Measurements from ENCODE around the gene CREB5.

CREB5 gene

GRCh38 chr7:28767356-28767755, 355.0 kb downstream of the CREB5 start:
- Histone ChIP-seq H3K36me3 (ENCODE audit: insufficient read depth, low read length) (no peaks in the 10 kb centered on the region), H3K27me3 (ENCODE audit: insufficient read depth, low read length) (no peaks in the 10 kb centered on the region), H3K27ac (ENCODE audit: low read depth, low read length) (no peak overlapping the region), H3K4me1 (ENCODE audit: insufficient read depth, low read length) (no peaks in the 10 kb centered on the region), H3K4me3 (ENCODE audit: low read length) (no peak overlapping the region), H3K9me3 (ENCODE audit: insufficient read depth, low read depth, low read length) (no peaks in the 10 kb centered on the region), H3K9ac (ENCODE audit: low read depth, low read length) (no peak overlapping the region)
- 94% methylated on average over 3 of the region's 3 CpGs for WGBS

GRCh38 chr7:28768577-28769147, 356.3 kb downstream of the CREB5 start:
- H3K4me1 ChIP-seq (ENCODE audit: insufficient read depth, low read length): no peaks in the 10 kb centered on the region
- H3K9ac ChIP-seq (ENCODE audit: low read depth, low read length): no peak overlapping the region
- H3K27me3 ChIP-seq (ENCODE audit: insufficient read depth, low read length): no peaks in the 10 kb centered on the region
- H3K27ac ChIP-seq (ENCODE audit: low read depth, low read length): no peak overlapping the region
- WGBS: no CpG with 5 or more reads among the region's 1 CpG
- H3K4me3 ChIP-seq (ENCODE audit: low read length): no peak overlapping the region
- no peaks in the 10 kb centered on the region for H3K36me3 ChIP-seq (ENCODE audit: insufficient read depth, low read length)
- H3K9me3 ChIP-seq (ENCODE audit: insufficient read depth, low read depth, low read length): no peaks in the 10 kb centered on the region

- WGBS: 94% methylated on average over 14 of the region's 14 CpGs
- H3K27me3 ChIP-seq (ENCODE audit: insufficient read depth, low read length): no peaks in the 10 kb centered on the region
- H3K4me3 ChIP-seq (ENCODE audit: low read length): no peak overlapping the region
- no peak overlapping the region for H3K27ac ChIP-seq (ENCODE audit: low read depth, low read length)
- no peaks in the 10 kb centered on the region for H3K4me1 ChIP-seq (ENCODE audit: insufficient read depth, low read length)
- H3K9ac ChIP-seq (ENCODE audit: low read depth, low read length): no peak overlapping the region
- no peaks in the 10 kb centered on the region for H3K36me3 ChIP-seq (ENCODE audit: insufficient read depth, low read length)
- no peaks in the 10 kb centered on the region for H3K9me3 ChIP-seq (ENCODE audit: insufficient read depth, low read depth, low read length)
Measured at GRCh38 chr7:28771906-28772622, 359.7 kb downstream of the CREB5 start.

GRCh38 chr7:28773423-28774145, 361.3 kb downstream of the CREB5 start:
- no peaks in the 10 kb centered on the region for H3K4me1 ChIP-seq (ENCODE audit: insufficient read depth, low read length)
- no peaks in the 10 kb centered on the region for H3K9me3 ChIP-seq (ENCODE audit: insufficient read depth, low read depth, low read length)
- no peak overlapping the region for H3K27ac ChIP-seq (ENCODE audit: low read depth, low read length)
- H3K4me3 ChIP-seq (ENCODE audit: low read length): no peak overlapping the region
- no peaks in the 10 kb centered on the region for H3K36me3 ChIP-seq (ENCODE audit: insufficient read depth, low read length)
- no peaks in the 10 kb centered on the region for H3K27me3 ChIP-seq (ENCODE audit: insufficient read depth, low read length)
- H3K9ac ChIP-seq (ENCODE audit: low read depth, low read length): no peak overlapping the region
- 100% methylated on average over 4 of the region's 6 CpGs for whole genome bisulfite sequencing

- Histone ChIP-seq H3K27me3 (ENCODE audit: insufficient read depth, low read length) (no peaks in the 10 kb centered on the region), H3K9me3 (ENCODE audit: insufficient read depth, low read depth, low read length) (no peaks in the 10 kb centered on the region), H3K27ac (ENCODE audit: low read depth, low read length) (no peak overlapping the region), H3K4me3 (ENCODE audit: low read length) (no peak overlapping the region), H3K4me1 (ENCODE audit: insufficient read depth, low read length) (no peaks in the 10 kb centered on the region), H3K9ac (ENCODE audit: low read depth, low read length) (no peak overlapping the region), H3K36me3 (ENCODE audit: insufficient read depth, low read length) (no peaks in the 10 kb centered on the region)
- WGBS: 97% methylated on average over 2 of the region's 4 CpGs
Measured at GRCh38 chr7:28774261-28774988, 362.1 kb downstream of the CREB5 start.

GRCh38 chr7:28776463-28777157, 364.3 kb downstream of the CREB5 start:
- Histone ChIP-seq H3K9me3 (ENCODE audit: insufficient read depth, low read depth, low read length) (no peaks in the 10 kb centered on the region), H3K4me1 (ENCODE audit: insufficient read depth, low read length) (no peaks in the 10 kb centered on the region), H3K4me3 (ENCODE audit: low read length) (no peak overlapping the region), H3K27ac (ENCODE audit: low read depth, low read length) (no peak overlapping the region), H3K27me3 (ENCODE audit: insufficient read depth, low read length) (no peaks in the 10 kb centered on the region), H3K36me3 (ENCODE audit: insufficient read depth, low read length) (no peaks in the 10 kb centered on the region), H3K9ac (ENCODE audit: low read depth, low read length) (no peak overlapping the region)
- WGBS: 96% methylated on average over 4 of the region's 4 CpGs

- Histone ChIP-seq H3K36me3 (ENCODE audit: insufficient read depth, low read length) (no peaks in the 10 kb centered on the region), H3K9me3 (ENCODE audit: insufficient read depth, low read depth, low read length) (no peaks in the 10 kb centered on the region), H3K4me1 (ENCODE audit: insufficient read depth, low read length) (no peaks in the 10 kb centered on the region), H3K4me3 (ENCODE audit: low read length) (no peak overlapping the region), H3K27ac (ENCODE audit: low read depth, low read length) (no peak overlapping the region), H3K9ac (ENCODE audit: low read depth, low read length) (no peak overlapping the region), H3K27me3 (ENCODE audit: insufficient read depth, low read length) (no peaks in the 10 kb centered on the region)
- WGBS: 95% methylated on average over 3 of the region's 4 CpGs
Measured at GRCh38 chr7:28778786-28779185, 366.5 kb downstream of the CREB5 start.

- WGBS: 91% methylated on average over 6 of the region's 6 CpGs
- Histone ChIP-seq H3K36me3 (ENCODE audit: insufficient read depth, low read length) (no peaks in the 10 kb centered on the region), H3K27me3 (ENCODE audit: insufficient read depth, low read length) (no peaks in the 10 kb centered on the region)
Measured at GRCh38 chr7:28779954-28780353, 367.6 kb downstream of the CREB5 start.

GRCh38 chr7:28782362-28782761, 370.0 kb downstream of the CREB5 start:
- H3K27me3 ChIP-seq (ENCODE audit: insufficient read depth, low read length): no peaks in the 10 kb centered on the region
- H3K9me3 ChIP-seq (ENCODE audit: insufficient read depth, low read depth, low read length): no peaks in the 10 kb centered on the region
- no peaks in the 10 kb centered on the region for H3K4me1 ChIP-seq (ENCODE audit: insufficient read depth, low read length)
- no peak overlapping the region for H3K4me3 ChIP-seq (ENCODE audit: low read length)
- 92% methylated on average over 2 of the region's 2 CpGs for WGBS
- H3K27ac ChIP-seq (ENCODE audit: low read depth, low read length): no peak overlapping the region
- no peak overlapping the region for H3K9ac ChIP-seq (ENCODE audit: low read depth, low read length)
- H3K36me3 ChIP-seq (ENCODE audit: insufficient read depth, low read length): no peaks in the 10 kb centered on the region

More at GRCh38 chr7:28779954-28780353, 367.6 kb downstream of the CREB5 start:
- no peaks in the 10 kb centered on the region for H3K4me1 ChIP-seq (ENCODE audit: insufficient read depth, low read length)
- no peaks in the 10 kb centered on the region for H3K9me3 ChIP-seq (ENCODE audit: insufficient read depth, low read depth, low read length)
- H3K9ac ChIP-seq (ENCODE audit: low read depth, low read length): no peak overlapping the region
- no peak overlapping the region for H3K4me3 ChIP-seq (ENCODE audit: low read length)
- H3K27ac ChIP-seq (ENCODE audit: low read depth, low read length): no peak overlapping the region

- Histone ChIP-seq H3K9ac (ENCODE audit: low read depth, low read length) (no peak overlapping the region), H3K27me3 (ENCODE audit: insufficient read depth, low read length) (no peaks in the 10 kb centered on the region), H3K9me3 (ENCODE audit: insufficient read depth, low read depth, low read length) (no peaks in the 10 kb centered on the region), H3K36me3 (ENCODE audit: insufficient read depth, low read length) (no peaks in the 10 kb centered on the region), H3K4me1 (ENCODE audit: insufficient read depth, low read length) (no peaks in the 10 kb centered on the region), H3K4me3 (ENCODE audit: low read length) (no peak overlapping the region), H3K27ac (ENCODE audit: low read depth, low read length) (no peak overlapping the region)
- WGBS: 86% methylated on average over 13 of the region's 13 CpGs
Measured at GRCh38 chr7:28784171-28784902, 372.0 kb downstream of the CREB5 start.
